HepG2 (cell line): Measurements from ENCODE around the gene TRIM10. TPM values are rescaled to one million over a fixed set of nuclear protein-coding genes. Genes with fewer than 3 reads are reported as not detected.

Experiments
- ATAC-seq: fragments of 200-7000 bp; cut with Tn5 transposase; 3 replicates; pipeline ENCODE4 v1.9.1; 2020; ENCODE audit warnings: mild to moderate bottlenecking, moderate library complexity
- BruUV-seq: library from RNA; stranded (reverse); fragments of 400-500 nt; replicated peaks from 2 replicates; lab custom pipeline; 2021; lab: Mats Ljungman, UMichigan
- CTCF ChIA-PET: fragments of 300-600 bp; formaldehyde crosslinking; extraction: SDS; loops from one replicate; lab custom pipeline; 2021; ENCODE audit warnings: low total read pairs, inconsistent platforms, low intra/inter-chr PET ratio; lab: Yijun Ruan, JAX
- POLR2A ChIA-PET: fragments of 350-600 bp; sonication (Branson Sonifier 250); formaldehyde crosslinking; loops from one replicate; lab custom pipeline; 2020; ENCODE audit warnings: antibody characterized with exemption, inconsistent platforms; lab: Yijun Ruan, JAX
- DNase-seq: peaks from one replicate; pipeline ENCODE4 v3.0.0-alpha.2; 2015; ENCODE audit warnings: low spot score
- FAIRE-seq: peaks from 3 replicates; lab custom pipeline; 2011; peaks lifted over from hg19 to GRCh38; lab: Jason Lieb, UNC
- H2AFZ ChIP-seq: one replicate; pipeline ENCODE4 v1.6.1; 2011; ENCODE audit warnings: low read length, inconsistent platforms
- H3K27ac ChIP-seq: fragments of 300-600 bp; 3 replicates; pipeline ENCODE4 v1.8.0; 2011; ENCODE audit warnings: mixed run types, mild to moderate bottlenecking, mixed read lengths, low read length, inconsistent platforms; ENCODE audit not compliant: insufficient read depth; ENCODE audit errors: extremely low read length
- H3K27me3 ChIP-seq, 2 experiments: fragments of 200-600 bp in 1 of 2; 2 replicates in 1 of 2; 3 replicates in 1 of 2; pipeline versions ENCODE4 v1.6.0 to v1.8.0; 2011; ENCODE audit warnings: low read length in 2 of 2, mild to moderate bottlenecking in 2 of 2, moderate library complexity in 2 of 2, inconsistent platforms in 1 of 2; ENCODE audit not compliant: insufficient read depth in 2 of 2, control insufficient read depth in 1 of 2
- H3K36me3 ChIP-seq, 2 experiments: fragments of 200-600 bp in 1 of 2; replicated peaks in 1 of 2; 2 replicates in 1 of 2; 3 replicates in 1 of 2; pipeline versions ENCODE4 v1.5.1 to v1.8.0; 2011; ENCODE audit warnings: low read length in 2 of 2, inconsistent platforms in 1 of 2; ENCODE audit not compliant: insufficient read depth in 2 of 2, control insufficient read depth in 1 of 2
- H3K4me1 ChIP-seq: 2 replicates; pipeline ENCODE4 v1.5.1; 2012; ENCODE audit warnings: low read length, inconsistent platforms; ENCODE audit not compliant: insufficient read depth
- H3K4me2 ChIP-seq: 2 replicates; pipeline ENCODE4 v1.6.0; 2011; ENCODE audit warnings: low read depth, low read length, inconsistent platforms
- H3K4me3 ChIP-seq, 3 experiments: fragments of 200-600 bp in 1 of 3; sonication (generic), shearing (Covaris generic) in 1 of 3; replicated peaks in 1 of 3; 2 replicates each; pipeline ENCODE4 v1.5.1; 2011 to 2016; ENCODE audit warnings: low read length in 3 of 3, inconsistent platforms in 2 of 3, low read depth in 2 of 3, mild to moderate bottlenecking in 2 of 3, control low read depth in 1 of 3, mixed read lengths in 1 of 3; ENCODE audit not compliant: insufficient read depth in 1 of 3
- H3K79me2 ChIP-seq: one replicate; pipeline ENCODE4 v1.6.1; 2011; ENCODE audit warnings: low read length, inconsistent platforms; ENCODE audit not compliant: insufficient read depth
- H3K9ac ChIP-seq: 2 replicates; pipeline ENCODE4 v1.6.0; 2011; ENCODE audit warnings: mild to moderate bottlenecking, low read depth, low read length, inconsistent platforms; ENCODE audit not compliant: insufficient read depth
- H3K9me3 ChIP-seq: 2 replicates; pipeline ENCODE4 v1.5.1; 2012; ENCODE audit warnings: mild to moderate bottlenecking, low read length
- H4K20me1 ChIP-seq: 2 replicates; pipeline ENCODE4 v1.6.0; 2011; ENCODE audit warnings: inconsistent platforms, mild to moderate bottlenecking, low read length, moderate library complexity; ENCODE audit not compliant: insufficient read depth
- ADNP ChIP-seq: sonication (generic); formaldehyde crosslinking; IDR thresholded peaks from 2 replicates; pipeline ENCODE4 v1.4.0; 2020; ENCODE audit warnings: missing genetic modification reagents
- AFF4 ChIP-seq: sonication (generic); formaldehyde crosslinking; IDR thresholded peaks from 2 replicates; pipeline ENCODE4 v1.4.0; 2020; ENCODE audit warnings: missing genetic modification reagents
- ATF2 ChIP-seq: sonication (generic); formaldehyde crosslinking; IDR thresholded peaks from 2 replicates; pipeline ENCODE4 v1.4.0; 2020; ENCODE audit warnings: missing genetic modification reagents
- BCL3 ChIP-seq: sonication (generic); formaldehyde crosslinking; IDR thresholded peaks from 2 replicates; pipeline ENCODE4 v1.5.1; 2020; ENCODE audit warnings: mild to moderate bottlenecking, missing genetic modification reagents, moderate library complexity
- CENPBD1 ChIP-seq: sonication (generic); formaldehyde crosslinking; IDR thresholded peaks from 2 replicates; pipeline ENCODE4 v1.8.0; 2022; ENCODE audit warnings: missing genetic modification reagents, low read depth, mild to moderate bottlenecking, borderline replicate concordance
- HHEX ChIP-seq: IDR thresholded peaks from 2 replicates; pipeline ENCODE4 v1.6.1; 2016; ENCODE audit warnings: control low read depth
- KAT7 ChIP-seq: IDR thresholded peaks from 2 replicates; pipeline ENCODE4 v1.6.1; 2018; ENCODE audit warnings: borderline replicate concordance, missing compliant biosample characterization
- NFYC ChIP-seq: IDR thresholded peaks from 2 replicates; pipeline ENCODE4 v1.6.1; 2016; ENCODE audit warnings: missing genetic modification reagents, missing compliant biosample characterization
- NPAS2 ChIP-seq: sonication (generic); formaldehyde crosslinking; IDR thresholded peaks from 2 replicates; pipeline ENCODE4 v1.8.0; 2022; ENCODE audit warnings: mild to moderate bottlenecking, missing genetic modification reagents, borderline replicate concordance
- PBX2 ChIP-seq: IDR thresholded peaks from 2 replicates; pipeline ENCODE4 v1.6.1; 2016; ENCODE audit warnings: control low read depth
- RNF2 ChIP-seq: fragments of 450-650 bp; conservative IDR thresholded peaks from 2 replicates; pipeline ENCODE4 v1.6.1; 2016; ENCODE audit warnings: low read depth
- TCF7L2 ChIP-seq: IDR thresholded peaks from 2 replicates; pipeline ENCODE4 v1.6.1; 2011; ENCODE audit warnings: mild to moderate bottlenecking, low read depth, low read length, moderate library complexity
- ZEB1 ChIP-seq: IDR thresholded peaks from 2 replicates; pipeline ENCODE4 v1.6.1; 2012; ENCODE audit warnings: mild to moderate bottlenecking, low read depth, inconsistent platforms; ENCODE audit not compliant: insufficient replicate concordance
- ZKSCAN1 ChIP-seq: fragments of 150-350 bp; IDR thresholded peaks from 2 replicates; pipeline ENCODE4 v1.6.1; 2014; ENCODE audit warnings: low read length
- ZNF20 ChIP-seq: sonication (generic); formaldehyde crosslinking; IDR thresholded peaks from 2 replicates; pipeline ENCODE4 v1.4.0; 2020; ENCODE audit warnings: mild to moderate bottlenecking, moderate library complexity, missing genetic modification reagents
- ZNF33A ChIP-seq: sonication (generic); formaldehyde crosslinking; IDR thresholded peaks from 2 replicates; pipeline ENCODE4 v1.5.1; 2020; ENCODE audit warnings: missing genetic modification reagents, mild to moderate bottlenecking, moderate library complexity, borderline replicate concordance
- ZSCAN21 ChIP-seq: sonication (generic); formaldehyde crosslinking; IDR thresholded peaks from 2 replicates; pipeline ENCODE4 v1.8.0; 2022; ENCODE audit warnings: mild to moderate bottlenecking, missing genetic modification reagents, moderate library complexity, borderline replicate concordance
- WGBS: methylation state at CpG from one replicate; pipeline ENCODE4 v1.1.6; 2017; ENCODE audit warnings: low lambda C conversion rate; 5-methylcytosine and 5-hydroxymethylcytosine counted together
- in situ Hi-C: cut with HindIII; loops from 2 replicates; pipeline ENCODE4 v1.10.0; 2017; ENCODE audit warnings: low pct_unique_long_range_greater_than_20kb; ENCODE audit not compliant: extremely low pct_ligation_motif_present
- intact Hi-C: fragments of 100-400 bp; cut with micrococcal nuclease; formaldehyde crosslinking; loops from one replicate; pipeline ENCODE4 v1.10.0; 2022; ENCODE audit not compliant: unreplicated experiment
- polyA plus RNA-seq, 8 experiments: library from polyadenylated mRNA; depleted of rRNA in 3 of 8; stranded (reverse) in 7 of 8; unstranded in 1 of 8; fragments of >200 nt; fragmentation: Illumina TruSeq in 4 of 8; extraction: Trizol in 4 of 8; gene quantifications; 2 replicates each; pipeline versions ENCODE4 v1.2.1 to v1.2.3, GENCODE V29; 2011 to 2016; ENCODE audit warnings: low read depth in 4 of 8, missing spikeins in 1 of 8, mixed read lengths in 1 of 8; ENCODE audit not compliant: insufficient read depth in 1 of 8
- total RNA-seq, 5 experiments: library from RNA; depleted of rRNA; stranded (reverse); fragments of >200 nt; fragmentation: Illumina TruSeq; extraction: Trizol; gene quantifications; 2 replicates each; pipeline ENCODE4 v1.2.3, GENCODE V29; 2016; ENCODE audit warnings: low read depth in 1 of 5

TRIM10 gene
- total and polyA plus RNA-seq, 2 of the 13 experiments (the other 11 are each of a cell fraction or from before 2014, with no cell fraction given) = 4.1 to 6.8 TPM

- TF ChIP-seq CENPBD1 (CRISPR knock-in tag) (no peak), ADNP (CRISPR knock-in tag) (no peak), RNF2 (no peak), ZNF33A (CRISPR knock-in tag) (no peak), KAT7 (no peak), ZKSCAN1 (no peak), ZNF20 (no peak), HHEX (CRISPR knock-in tag) (no peak), AFF4 (CRISPR knock-in tag) (no peak)
Observed at GRCh38 chr6:30168741-30169140, 7.7 kb upstream of the TRIM10 start (continued).

- FAIRE-seq (no peak), ATAC-seq (no peak), DNase-seq (no peak)
- Histone ChIP-seq H3K27ac (no peak overlapping the region), H3K36me3 (peaks cover 19 to 51% of the 10 kb centered on the region in 2 experiments), H4K20me1 (no peaks in the 10 kb centered on the region; the same call in 1 of the 2 replicates), H3K9ac (no peak overlapping the region), H3K4me2 (no peak overlapping the region), H3K4me1 (peaks cover 41% of the 10 kb centered on the region), H3K27me3 (peaks cover 0 to 3% of the 10 kb centered on the region in 2 experiments; a peak in 1 of 5 replicates), H3K79me2 (peaks cover 38% of the 10 kb centered on the region), H2AFZ (no peak overlapping the region), H3K9me3 (no peaks in the 10 kb centered on the region), H3K4me3 (no peak overlapping the region)
- ChIA-PET CTCF (no interaction called here), POLR2A (interaction anchor here (1.4 kb wide), 1 partner anchor 65 kb away, joined by 3 read pairs; no protein-coding TSS in a partner anchor)
- in situ Hi-C loops = no loop called here
- 91% methylated on average over 6 of the region's 6 CpGs for WGBS
- no TSS peak for BruUV-seq
- intact Hi-C loops = no loop called here
- TF ChIP-seq TCF7L2 (no peak), BCL3 (CRISPR knock-in tag) (no peak), ZEB1 (no peak), NFYC (CRISPR knock-in tag) (no peak), NPAS2 (CRISPR knock-in tag) (no peak), ZSCAN21 (CRISPR knock-in tag) (no peak), ATF2 (no peak), PBX2 (CRISPR knock-in tag) (no peak), ZNF33A (CRISPR knock-in tag) (no peak)
Observed at GRCh38 chr6:30167101-30167500, 6.1 kb upstream of the TRIM10 start.
